ENCODE data around the gene ATP6V1G3.

The ATP6V1G3 gene

GRCh38 chr1:198550941-198551524 is 10.6 kb upstream of the ATP6V1G3 start:
- no peak for TF ChIP-seq EZH2 (IDR thresholded peaks at IDR 0.05; ENCODE audit: borderline replicate concordance, low read length)
- TF ChIP-seq CTCF (IDR thresholded peaks at IDR 0.05; ENCODE audit: low read length), result no peak
- Histone ChIP-seq H3K79me2 (ENCODE audit: insufficient read depth, low read length) (no peaks in the 10 kb centered on the region), H3F3A (ENCODE audit: insufficient read depth, low read length) (no peaks in the 10 kb centered on the region), H3K4me2 (ENCODE audit: low read length) (no peak overlapping the region), H3K4me3 (ENCODE audit: low read depth, low read length, poor library complexity, severe bottlenecking) (no peak overlapping the region), H3K36me3 (ENCODE audit: insufficient read depth, low read length) (0 out of 2 replicates have a peak, but pooled peaks cover 4% of the 10 kb centered on the region), H3K9me2 (ENCODE audit: low read depth, low read length) (no peaks in the 10 kb centered on the region), H3K9ac (ENCODE audit: low read length) (no peak overlapping the region), H3K27ac (ENCODE audit: low read depth, low read length, poor library complexity, severe bottlenecking) (no peak overlapping the region), H3K27me3 (ENCODE audit: insufficient read depth, low read length) (no peaks in the 10 kb centered on the region), H3K9me3 (ENCODE audit: low read length) (peaks cover 3% of the 10 kb centered on the region; the same call in 1 of the 2 replicates), H2AFZ (ENCODE audit: low read length) (no peak overlapping the region), H3K4me1 (ENCODE audit: insufficient read depth, low read length, severe bottlenecking) (peaks cover 53% of the 10 kb centered on the region), H4K20me1 (ENCODE audit: insufficient read depth, low read length) (no peaks in the 10 kb centered on the region)

GRCh38 chr1:198549866-198550265 is 9.4 kb upstream of the ATP6V1G3 start:
- no peak overlapping the region for H3K4me2 ChIP-seq (ENCODE audit: low read length)
- H3K27ac ChIP-seq (ENCODE audit: low read depth, low read length, poor library complexity, severe bottlenecking), result no peak overlapping the region
- H3F3A ChIP-seq (ENCODE audit: insufficient read depth, low read length), result no peaks in the 10 kb centered on the region
- no peaks in the 10 kb centered on the region for H3K79me2 ChIP-seq (ENCODE audit: insufficient read depth, low read length)
- H4K20me1 ChIP-seq (ENCODE audit: insufficient read depth, low read length), result no peaks in the 10 kb centered on the region
- 0 out of 2 replicates have a peak, but pooled peaks cover 7% of the 10 kb centered on the region for H3K36me3 ChIP-seq (ENCODE audit: insufficient read depth, low read length)
- no peak overlapping the region for H2AFZ ChIP-seq (ENCODE audit: low read length)
- H3K4me3 ChIP-seq (ENCODE audit: low read depth, low read length, poor library complexity, severe bottlenecking), result no peak overlapping the region
- peaks cover 53% of the 10 kb centered on the region for H3K4me1 ChIP-seq (ENCODE audit: insufficient read depth, low read length, severe bottlenecking)
- TF ChIP-seq CTCF (IDR thresholded peaks at IDR 0.05; ENCODE audit: low read length) (no peak), EZH2 (IDR thresholded peaks at IDR 0.05; ENCODE audit: borderline replicate concordance, low read length) (no peak)
- no peak overlapping the region for H3K9ac ChIP-seq (ENCODE audit: low read length)
- H3K27me3 ChIP-seq (ENCODE audit: insufficient read depth, low read length), result no peaks in the 10 kb centered on the region
- H3K9me3 ChIP-seq (ENCODE audit: low read length), result peaks cover 3% of the 10 kb centered on the region; the same call in 1 of the 2 replicates
- H3K9me2 ChIP-seq (ENCODE audit: low read depth, low read length), result no peaks in the 10 kb centered on the region

- no peak overlapping the region for H3K27ac ChIP-seq (ENCODE audit: low read depth, low read length, poor library complexity, severe bottlenecking)
- no peak overlapping the region for H3K9ac ChIP-seq (ENCODE audit: low read length)
- H4K20me1 ChIP-seq (ENCODE audit: insufficient read depth, low read length), result no peaks in the 10 kb centered on the region
- H3F3A ChIP-seq (ENCODE audit: insufficient read depth, low read length), result no peaks in the 10 kb centered on the region
- H3K4me2 ChIP-seq (ENCODE audit: low read length), result no peak overlapping the region
- H3K27me3 ChIP-seq (ENCODE audit: insufficient read depth, low read length), result no peaks in the 10 kb centered on the region
- no peak overlapping the region for H3K4me3 ChIP-seq (ENCODE audit: low read depth, low read length, poor library complexity, severe bottlenecking)
- H3K9me3 ChIP-seq (ENCODE audit: low read length), result peaks cover 3% of the 10 kb centered on the region; the same call in 1 of the 2 replicates
- H3K36me3 ChIP-seq (ENCODE audit: insufficient read depth, low read length), result 0 out of 2 replicates have a peak, but pooled peaks cover 7% of the 10 kb centered on the region
- no peaks in the 10 kb centered on the region for H3K9me2 ChIP-seq (ENCODE audit: low read depth, low read length)
- TF ChIP-seq EZH2 (IDR thresholded peaks at IDR 0.05; ENCODE audit: borderline replicate concordance, low read length) (no peak), CTCF (IDR thresholded peaks at IDR 0.05; ENCODE audit: low read length) (no peak)
- H3K4me1 ChIP-seq (ENCODE audit: insufficient read depth, low read length, severe bottlenecking), result peaks cover 52% of the 10 kb centered on the region
- H3K79me2 ChIP-seq (ENCODE audit: insufficient read depth, low read length), result no peaks in the 10 kb centered on the region
- H2AFZ ChIP-seq (ENCODE audit: low read length), result no peak overlapping the region
These were observed 8.4 kb upstream of the ATP6V1G3 start for GRCh38 chr1:198548890-198549289.
